B cell (primary cell): ENCODE measurements around the gene CCDC87.

Experiments used
- CTCF ChIP-seq: fragments of 200-600 bp; IDR thresholded peaks from one replicate; pipeline ENCODE4 v1.8.0; 2022; ENCODE audit warnings: antibody characterized with exemption, mild to moderate bottlenecking
- EZH2 ChIP-seq: IDR thresholded peaks from 2 replicates; pipeline ENCODE4 v1.6.1; 2012; ENCODE audit warnings: borderline replicate concordance, low read depth, mild to moderate bottlenecking, moderate library complexity, low read length; ENCODE audit not compliant: insufficient read depth, poor library complexity, severe bottlenecking

DNA sequence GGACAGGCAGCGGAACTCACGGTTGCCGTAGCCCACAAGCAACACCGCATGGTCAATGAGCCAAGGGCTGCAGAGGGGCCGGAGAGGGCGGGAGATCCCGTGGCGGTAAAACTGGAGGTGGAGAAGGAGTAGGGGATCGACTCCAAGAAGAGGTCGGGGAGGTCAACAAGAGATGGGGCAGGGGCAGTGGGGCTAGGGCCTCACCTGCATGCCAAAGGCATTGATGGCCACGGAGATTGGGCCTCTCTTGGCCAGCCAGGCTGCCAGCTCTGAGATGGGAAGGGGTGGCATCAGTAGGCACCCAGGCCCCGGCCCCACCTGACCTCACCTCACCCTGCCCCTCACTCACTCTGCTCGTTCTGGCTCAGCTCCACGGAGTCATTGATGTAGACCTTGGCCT lies 28.3 kb downstream of the CCDC87 start:
- TF ChIP-seq CTCF (no peak), EZH2 (no peak)
